ENCODE results near the gene IFRD2. TPM values are rescaled to one million over a fixed set of nuclear protein-coding genes. Genes with fewer than 3 reads are reported as not detected.
A peak's percentile ranks its signal among the peaks of the same experiment; 100 is the strongest.

Gene IFRD2
- polyA plus RNA-seq, 1 experiment, result 19.3 TPM

GRCh38 chr3:50339485-50340146 lies 47.4 kb upstream of the IFRD2 start:
- ChIA-PET POLR2A (interaction anchor here (0.6 to 0.7 kb wide), 2 partner anchors 10 to 22 kb away, joined by 3 read pairs; no protein-coding TSS in a partner anchor), CTCF (no interaction called here)
- TF ChIP-seq CTCF (IDR thresholded peaks at IDR 0.05; ENCODE audit: low read depth, low read length), result no peak
- Histone ChIP-seq H3K27me3 (ENCODE audit: control insufficient read depth, insufficient read depth, low read length) (no peaks in the 10 kb centered on the region), H3K9me3 (ENCODE audit: control insufficient read depth, insufficient read depth, low read length) (no peaks in the 10 kb centered on the region; the same call in 1 of the 2 replicates), H3K4me3 (ENCODE audit: low read depth, low read length) (peak overlapping the region; percentile 58), H3K27ac (ENCODE audit: low read depth, low read length) (peak overlapping the region; percentile 65)
- DNase-seq (ENCODE audit: low read depth, low spot score), result no peak

GRCh38 chr3:50338965-50339364 lies 46.7 kb upstream of the IFRD2 start:
- DNase-seq (ENCODE audit: low read depth, low spot score), result no peak
- H3K27ac ChIP-seq (ENCODE audit: low read depth, low read length), result no peak overlapping the region
- POLR2A ChIA-PET, result interaction anchor here (0.6 kb wide), 1 partner anchor 23 kb away, joined by 3 read pairs; no protein-coding TSS in a partner anchor
- H3K9me3 ChIP-seq (ENCODE audit: control insufficient read depth, insufficient read depth, low read length), result no peaks in the 10 kb centered on the region; the same call in 1 of the 2 replicates
- H3K4me3 ChIP-seq (ENCODE audit: low read depth, low read length), result peak overlapping the region; percentile 10; the same call in 1 of the 2 replicates
- no peaks in the 10 kb centered on the region for H3K27me3 ChIP-seq (ENCODE audit: control insufficient read depth, insufficient read depth, low read length)
- CTCF ChIA-PET, result no interaction called here
- no peak for TF ChIP-seq CTCF (IDR thresholded peaks at IDR 0.05; ENCODE audit: low read depth, low read length)

DNA sequence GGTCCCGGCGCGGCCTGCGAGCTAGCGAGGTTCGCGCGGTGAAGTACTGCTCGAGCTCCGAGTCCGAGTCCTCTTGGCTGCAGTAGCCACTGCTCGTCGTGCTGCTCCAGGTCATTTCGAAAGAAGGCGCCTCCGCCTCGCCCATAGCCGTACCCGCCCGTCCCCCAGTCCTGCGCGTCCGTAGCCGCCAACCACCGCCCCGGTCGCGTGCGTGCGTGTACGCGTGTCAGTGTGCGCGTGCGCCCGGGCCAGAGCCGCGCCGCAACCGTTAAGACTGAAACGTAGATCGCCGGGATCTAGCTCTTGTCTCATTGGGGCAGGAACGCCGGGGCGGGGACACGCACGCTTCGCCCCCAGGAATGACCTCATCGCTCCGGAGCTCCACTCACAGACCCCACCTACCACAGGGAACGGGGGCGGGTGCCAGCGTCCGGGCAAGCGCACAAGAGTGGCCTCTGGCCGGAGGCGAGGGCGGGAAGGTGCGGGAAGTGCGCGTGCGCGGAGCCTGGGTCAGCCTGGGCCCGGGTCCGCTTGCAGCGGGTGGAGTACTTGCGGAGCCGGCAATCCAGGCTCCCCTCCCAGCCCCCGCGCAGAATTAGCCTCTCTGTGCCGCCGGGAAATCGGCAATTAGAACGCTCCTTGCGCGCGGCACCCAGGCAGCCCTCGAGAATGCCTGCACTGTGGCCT lies 45.1 kb upstream of the IFRD2 start:
- peak; percentile 99 for DNase-seq (ENCODE audit: low read depth, low spot score)
- ChIA-PET POLR2A (interaction anchor here (0.6 to 2.4 kb wide), 14 partner anchors 9 to 1675 kb away, joined by 3 to 22 read pairs (median 4); partner anchors contain the start of genes CYB561D2, HYAL3, NAA80 and NPRL2), CTCF (interaction anchor here (0.5 to 2.4 kb wide), 6 partner anchors 11 to 501 kb away, joined by 3 to 15 read pairs (median 6); no protein-coding TSS in a partner anchor)
- H3K27ac ChIP-seq (ENCODE audit: low read depth, low read length), result peak overlapping the region; percentile 96
- peak overlapping the region; percentile 98 for H3K4me3 ChIP-seq (ENCODE audit: low read depth, low read length)
- H3K27me3 ChIP-seq (ENCODE audit: control insufficient read depth, insufficient read depth, low read length), result no peaks in the 10 kb centered on the region
- H3K9me3 ChIP-seq (ENCODE audit: control insufficient read depth, insufficient read depth, low read length), result no peaks in the 10 kb centered on the region; the same call in 1 of the 2 replicates
- TF ChIP-seq CTCF (IDR thresholded peaks at IDR 0.05; ENCODE audit: low read depth, low read length), result no peak

- Histone ChIP-seq H3K4me3 (ENCODE audit: low read depth, low read length) (peak overlapping the region; percentile 98), H3K27ac (ENCODE audit: low read depth, low read length) (peak overlapping the region; percentile 96), H3K9me3 (ENCODE audit: control insufficient read depth, insufficient read depth, low read length) (no peaks in the 10 kb centered on the region; the same call in 1 of the 2 replicates), H3K27me3 (ENCODE audit: control insufficient read depth, insufficient read depth, low read length) (no peaks in the 10 kb centered on the region)
- ChIA-PET CTCF (interaction anchor here (0.5 to 2.4 kb wide), 7 partner anchors 11 to 501 kb away, joined by 3 to 15 read pairs (median 4); no protein-coding TSS in a partner anchor), POLR2A (interaction anchor here (0.6 to 2.4 kb wide), 13 partner anchors 9 to 1675 kb away, joined by 3 to 22 read pairs (median 5); partner anchors contain the start of genes CYB561D2, HYAL3, NAA80 and NPRL2)
- no peak for DNase-seq (ENCODE audit: low read depth, low spot score)
- TF ChIP-seq CTCF (IDR thresholded peaks at IDR 0.05; ENCODE audit: low read depth, low read length), result peak; percentile 1; the same call in 1 of the 2 replicates
These were observed 44.4 kb upstream of the IFRD2 start for GRCh38 chr3:50336452-50337174.
